Trophoblast cell (in vitro differentiated cells and primary cell): ENCODE data around the gene PLEKHG3.
A peak's percentile ranks its signal among the peaks of the same experiment; 100 is the strongest.

Source experiments
- DNase-seq, 2 donors: peaks; one replicate each; pipeline ENCODE4 v3.0.0-alpha.2; 2016
- H2AFZ ChIP-seq: 2 replicates; pipeline ENCODE4 v1.6.1; 2013; ENCODE audit warnings: low read length, moderate library complexity, mild to moderate bottlenecking; ENCODE audit not compliant: insufficient read depth, poor library complexity
- H2AK5ac ChIP-seq: 2 replicates; pipeline ENCODE4 v1.6.1; 2013; ENCODE audit warnings: mild to moderate bottlenecking, low read length
- H2BK120ac ChIP-seq: 2 replicates; pipeline ENCODE4 v1.6.1; 2013; ENCODE audit warnings: low read length, mild to moderate bottlenecking, moderate library complexity; ENCODE audit not compliant: insufficient read depth, poor library complexity
- H2BK12ac ChIP-seq: 2 replicates; pipeline ENCODE4 v1.6.1; 2013; ENCODE audit warnings: mild to moderate bottlenecking, low read length, moderate library complexity
- H2BK5ac ChIP-seq: 2 replicates; pipeline ENCODE4 v1.6.1; 2013; ENCODE audit warnings: low read length, low read depth, moderate library complexity, mild to moderate bottlenecking; ENCODE audit not compliant: poor library complexity
- H3K14ac ChIP-seq: 2 replicates; pipeline ENCODE4 v1.6.1; 2013; ENCODE audit warnings: mild to moderate bottlenecking, low read length
- H3K18ac ChIP-seq: 2 replicates; pipeline ENCODE4 v1.6.1; 2013; ENCODE audit warnings: mild to moderate bottlenecking, low read length
- H3K23ac ChIP-seq: 2 replicates; pipeline ENCODE4 v1.6.1; 2013; ENCODE audit warnings: low read length
- H3K27ac ChIP-seq: 2 replicates; pipeline ENCODE4 v1.5.1; 2013; ENCODE audit warnings: low read depth, mild to moderate bottlenecking, inconsistent platforms, low read length, moderate library complexity
- H3K27me3 ChIP-seq: 2 replicates; pipeline ENCODE4 v1.6.1; 2013; ENCODE audit warnings: inconsistent platforms, mild to moderate bottlenecking, low read length, moderate library complexity; ENCODE audit not compliant: insufficient read depth
- H3K36me3 ChIP-seq, 2 experiments: 1 replicate in 1 of 2; 2 replicates in 1 of 2; pipeline ENCODE4 v1.6.1; 2013; ENCODE audit warnings: low read length in 2 of 2, mild to moderate bottlenecking in 2 of 2, moderate library complexity in 1 of 2; ENCODE audit not compliant: insufficient read depth in 2 of 2, control insufficient read depth in 1 of 2
- H3K4ac ChIP-seq: 2 replicates; pipeline ENCODE4 v1.6.1; 2013; ENCODE audit warnings: low read depth, mild to moderate bottlenecking, low read length, moderate library complexity
- H3K4me1 ChIP-seq, 2 experiments: 1 replicate in 1 of 2; 2 replicates in 1 of 2; pipeline ENCODE4 v1.6.1; 2013; ENCODE audit warnings: low read length in 2 of 2, mild to moderate bottlenecking in 2 of 2, moderate library complexity in 1 of 2; ENCODE audit not compliant: insufficient read depth in 2 of 2, control insufficient read depth in 1 of 2
- H3K4me2 ChIP-seq: 2 replicates; pipeline ENCODE4 v1.6.1; 2013; ENCODE audit warnings: inconsistent platforms, mild to moderate bottlenecking, low read length, moderate library complexity
- H3K4me3 ChIP-seq: 2 replicates; pipeline ENCODE4 v1.5.1; 2013; ENCODE audit warnings: mild to moderate bottlenecking, low read depth, low read length, inconsistent platforms
- H3K79me1 ChIP-seq: one replicate; pipeline ENCODE4 v1.6.1; 2013; ENCODE audit warnings: low read length
- H3K79me2 ChIP-seq: 2 replicates; pipeline ENCODE4 v1.6.1; 2013; ENCODE audit warnings: low read length, mild to moderate bottlenecking; ENCODE audit not compliant: control insufficient read depth, insufficient read depth, poor library complexity
- H3K9ac ChIP-seq: 2 replicates; pipeline ENCODE4 v1.6.1; 2013; ENCODE audit warnings: mild to moderate bottlenecking, low read length
- H3K9me3 ChIP-seq: 2 replicates; pipeline ENCODE4 v1.6.1; 2013; ENCODE audit warnings: low read depth, mild to moderate bottlenecking, control low read depth, inconsistent platforms, low read length; ENCODE audit not compliant: insufficient read depth
- H4K12ac ChIP-seq: 2 replicates; pipeline ENCODE4 v1.6.1; 2013; ENCODE audit warnings: low read depth, mild to moderate bottlenecking, low read length, moderate library complexity
- H4K8ac ChIP-seq: 2 replicates; pipeline ENCODE4 v1.6.1; 2013; ENCODE audit warnings: low read depth, mild to moderate bottlenecking, low read length, moderate library complexity
- H4K91ac ChIP-seq: one replicate; pipeline ENCODE4 v1.6.1; 2013; ENCODE audit warnings: low read depth, mild to moderate bottlenecking, low read length, moderate library complexity
- WGBS: extraction: QIAGEN DNeasy Blood & Tissue Kit; methylation state at CpG from one replicate; pipeline ENCODE4 v1.1.7; 2013; ENCODE audit warnings: missing lambda C conversion rate; ENCODE audit not compliant: insufficient read length, insufficient coverage; ENCODE audit errors: extremely low coverage; 5-methylcytosine and 5-hydroxymethylcytosine counted together

The PLEKHG3 gene

GRCh38 chr14:64706593-64707193 is 2.5 kb downstream of the PLEKHG3 start:
- no CpG with 5 or more reads among the region's 14 CpGs for WGBS
- H3K18ac ChIP-seq: peak overlapping the region; percentile 63

GRCh38 chr14:64707661-64708060 is 3.4 kb downstream of the PLEKHG3 start:
- Histone ChIP-seq H3K23ac (no peak overlapping the region), H3K4me1 (peaks cover 22 to 42% of the 10 kb centered on the region in 2 experiments), H3K4me3 (no peak overlapping the region), H3K79me1 (peaks cover 45% of the 10 kb centered on the region), H2BK5ac (peak overlapping the region; percentile 36), H3K27ac (peak overlapping the region; percentile 48), H4K91ac (no peak overlapping the region), H3K27me3 (no peaks in the 10 kb centered on the region), H2AFZ (no peak overlapping the region), H3K4me2 (peak overlapping the region; percentile 67), H3K79me2 (peaks cover 43% of the 10 kb centered on the region), H3K36me3 (peaks cover 0 to 5% of the 10 kb centered on the region in 2 experiments), H4K8ac (no peak overlapping the region), H3K9ac (no peak overlapping the region), H2BK120ac (peak overlapping the region; percentile 8), H2BK12ac (peak overlapping the region; percentile 21), H3K9me3 (no peaks in the 10 kb centered on the region), H3K14ac (peak overlapping the region; percentile 28), H4K12ac (no peak overlapping the region), H3K4ac (peak overlapping the region; percentile 48), H3K18ac (peak overlapping the region; percentile 64), H2AK5ac (peak overlapping the region; percentile 90)
- no CpG with 5 or more reads among the region's 7 CpGs for WGBS
- DNase-seq: peak; percentile 88 to 94

More at GRCh38 chr14:64706593-64707193, 2.5 kb downstream of the PLEKHG3 start:
- Histone ChIP-seq H3K79me1 (peaks cover 45% of the 10 kb centered on the region), H4K91ac (peak overlapping the region; percentile 45), H2BK5ac (peak overlapping the region; percentile 67), H3K4ac (peak overlapping the region; percentile 100), H3K23ac (no peak overlapping the region), H3K4me1 (peaks cover 22 to 44% of the 10 kb centered on the region in 2 experiments), H2AFZ (no peak overlapping the region), H3K4me2 (peak overlapping the region; percentile 80), H3K79me2 (peaks cover 43% of the 10 kb centered on the region), H4K12ac (no peak overlapping the region), H3K4me3 (peak overlapping the region; percentile 26), H3K27me3 (no peaks in the 10 kb centered on the region), H2BK120ac (peak overlapping the region; percentile 36), H3K9me3 (no peaks in the 10 kb centered on the region), H3K14ac (peak overlapping the region; percentile 59), H4K8ac (peak overlapping the region; percentile 59), H3K27ac (peak overlapping the region; percentile 93), H2AK5ac (peak overlapping the region; percentile 24), H2BK12ac (peak overlapping the region; percentile 59), H3K9ac (peak overlapping the region; percentile 47), H3K36me3 (peaks cover 0 to 5% of the 10 kb centered on the region in 2 experiments)
- DNase-seq: no peak

- peak overlapping the region; percentile 70 for H3K18ac ChIP-seq
- H3K27me3 ChIP-seq: no peaks in the 10 kb centered on the region
- H3K4me2 ChIP-seq: peak overlapping the region; percentile 67
- H4K12ac ChIP-seq: no peak overlapping the region
- peak; percentile 79 to 85 for DNase-seq
- peaks cover 43% of the 10 kb centered on the region for H3K79me1 ChIP-seq
- H3K4ac ChIP-seq: peak overlapping the region; percentile 35
- peak overlapping the region; percentile 38 for H2BK12ac ChIP-seq
- no peak overlapping the region for H3K9ac ChIP-seq
- H3K79me2 ChIP-seq: peaks cover 43% of the 10 kb centered on the region
- peaks cover 22 to 38% of the 10 kb centered on the region in 2 experiments for H3K4me1 ChIP-seq
- no peak overlapping the region for H3K23ac ChIP-seq
- peak overlapping the region; percentile 14 for H4K8ac ChIP-seq
- H3K4me3 ChIP-seq: no peak overlapping the region
- peak overlapping the region; percentile 65 for H4K91ac ChIP-seq
- no peaks in the 10 kb centered on the region for H3K9me3 ChIP-seq
- H2AFZ ChIP-seq: peak overlapping the region; percentile 17
- H2BK5ac ChIP-seq: peak overlapping the region; percentile 59
- H2AK5ac ChIP-seq: peak overlapping the region; percentile 25
- H3K27ac ChIP-seq: peak overlapping the region; percentile 79
- H3K14ac ChIP-seq: peak overlapping the region; percentile 55
- no CpG with 5 or more reads among the region's 18 CpGs for WGBS
- H3K36me3 ChIP-seq: peaks cover 0 to 5% of the 10 kb centered on the region in 2 experiments
- H2BK120ac ChIP-seq: peak overlapping the region; percentile 28
Observed at GRCh38 chr14:64708148-64709004, 4.2 kb downstream of the PLEKHG3 start.

- H3K27me3 ChIP-seq: no peaks in the 10 kb centered on the region
- peak overlapping the region; percentile 4 for H2BK5ac ChIP-seq
- H3K36me3 ChIP-seq: peaks cover 0 to 5% of the 10 kb centered on the region in 2 experiments
- peak overlapping the region; percentile 0 for H3K27ac ChIP-seq
- H3K4me3 ChIP-seq: no peak overlapping the region
- peaks cover 24 to 38% of the 10 kb centered on the region in 2 experiments for H3K4me1 ChIP-seq
- H3K79me2 ChIP-seq: peaks cover 40% of the 10 kb centered on the region
- H2AFZ ChIP-seq: no peak overlapping the region
- H3K18ac ChIP-seq: peak overlapping the region; percentile 10
- no peaks in the 10 kb centered on the region for H3K9me3 ChIP-seq
- H3K79me1 ChIP-seq: peaks cover 37% of the 10 kb centered on the region
- H3K4me2 ChIP-seq: peak overlapping the region; percentile 67
- no CpG with 5 or more reads among the region's 5 CpGs for WGBS
- peak overlapping the region; percentile 1 for H4K91ac ChIP-seq
- H3K9ac ChIP-seq: no peak overlapping the region
- H3K4ac ChIP-seq: peak overlapping the region; percentile 35
- no peak overlapping the region for H3K23ac ChIP-seq
- DNase-seq: no peak
- no peak overlapping the region for H4K12ac ChIP-seq
- peak overlapping the region; percentile 3 for H2BK120ac ChIP-seq
- no peak overlapping the region for H2AK5ac ChIP-seq
- peak overlapping the region; percentile 22 for H3K14ac ChIP-seq
- H4K8ac ChIP-seq: no peak overlapping the region
- H2BK12ac ChIP-seq: peak overlapping the region; percentile 27
Observed at GRCh38 chr14:64709126-64709525, 4.9 kb downstream of the PLEKHG3 start.
